SK-N-MC (cell line): Measurements from ENCODE around the gene PSMA3.

Source experiments
- DNase-seq: peaks from one replicate; pipeline ENCODE4 v3.0.0-alpha.2; 2011; ENCODE audit warnings: low read depth, low spot score
- H3K27ac ChIP-seq: fragments of 200-600 bp; sonication (generic); 2 replicates; pipeline ENCODE4 v1.5.1; 2016; ENCODE audit warnings: mixed run types
- H3K36me3 ChIP-seq: fragments of 200-600 bp; sonication (generic); 2 replicates; pipeline ENCODE4 v1.6.1; 2017; ENCODE audit warnings: antibody characterized with exemption, low read length, mixed read lengths; ENCODE audit not compliant: insufficient read depth
- H3K4me3 ChIP-seq: fragments of 200-600 bp; sonication (generic); 2 replicates; pipeline ENCODE4 v1.5.1; 2016
- H3K9ac ChIP-seq: fragments of 200-600 bp; sonication (generic); 2 replicates; pipeline ENCODE4 v1.8.0; 2017; ENCODE audit warnings: mixed run types, mixed read lengths; ENCODE audit not compliant: insufficient read length
- H3K9me3 ChIP-seq: fragments of 200-600 bp; sonication (generic); 2 replicates; pipeline ENCODE4 v1.6.1; 2017; ENCODE audit warnings: low read depth, mild to moderate bottlenecking, antibody characterized with exemption, low read length, moderate library complexity, mixed read lengths
- EZH2 ChIP-seq: fragments of 200-600 bp; sonication (generic); IDR thresholded peaks from one replicate; pipeline ENCODE4 v1.6.1; 2017; ENCODE audit warnings: antibody characterized with exemption
- FOXP2 ChIP-seq: optimal IDR thresholded peaks from 2 replicates; pipeline ENCODE3; 2011; ENCODE audit warnings: mild to moderate bottlenecking, moderate library complexity; ENCODE audit not compliant: insufficient read depth; ENCODE audit errors: extremely low read length, control extremely low read depth
- POLR2AphosphoS5 ChIP-seq: IDR thresholded peaks from 2 replicates; pipeline ENCODE4 v1.6.1; 2012; ENCODE audit warnings: mild to moderate bottlenecking, low read depth, low read length, borderline replicate concordance

PSMA3 gene

GRCh38 chr14:58216544-58216943 lies 28.1 kb upstream of the PSMA3 start:
- Histone ChIP-seq H3K4me3 (no peak overlapping the region), H3K9me3 (no peaks in the 10 kb centered on the region), H3K27ac (0 out of 2 replicates have a peak overlapping the region, but pooled peaks have one; percentile 54), H3K9ac (no peak overlapping the region), H3K36me3 (peaks cover 52% of the 10 kb centered on the region)
- TF ChIP-seq POLR2AphosphoS5: no peak
- TF ChIP-seq FOXP2: no peak
- TF ChIP-seq EZH2: no peak
- DNase-seq: no peak

- H3K36me3 ChIP-seq: peaks cover 13% of the 10 kb centered on the region; the same call in 1 of the 2 replicates
- TF ChIP-seq POLR2AphosphoS5: no peak
- TF ChIP-seq FOXP2: no peak
- no peak for TF ChIP-seq EZH2
- no peak overlapping the region for H3K27ac ChIP-seq
- H3K4me3 ChIP-seq: no peak overlapping the region
- H3K9me3 ChIP-seq: no peaks in the 10 kb centered on the region
- no peak for DNase-seq
- H3K9ac ChIP-seq: no peak overlapping the region
These were observed 17.4 kb upstream of the PSMA3 start for GRCh38 chr14:58227096-58227819.

GRCh38 chr14:58238252-58239243 lies 6.1 kb upstream of the PSMA3 start:
- Histone ChIP-seq H3K4me3 (no peak overlapping the region), H3K9me3 (no peaks in the 10 kb centered on the region), H3K36me3 (0 out of 2 replicates have a peak, but pooled peaks cover 4% of the 10 kb centered on the region), H3K9ac (no peak overlapping the region), H3K27ac (no peak overlapping the region)
- TF ChIP-seq EZH2 (no peak), POLR2AphosphoS5 (no peak)
- no peak for DNase-seq

- Histone ChIP-seq H3K4me3 (peak overlapping the region; percentile 86), H3K27ac (peak overlapping the region; percentile 21), H3K36me3 (no peaks in the 10 kb centered on the region), H3K9me3 (no peaks in the 10 kb centered on the region), H3K9ac (peak overlapping the region; percentile 82)
- TF ChIP-seq POLR2AphosphoS5: 0 out of 2 replicates have a peak, but pooled peaks have one; percentile 22
- no peak for TF ChIP-seq FOXP2
- TF ChIP-seq EZH2: no peak
- peak; percentile 52 for DNase-seq
These were observed 5.1 kb upstream of the PSMA3 start for GRCh38 chr14:58239244-58240195.

- TF ChIP-seq POLR2AphosphoS5: no peak
- TF ChIP-seq EZH2: no peak
- no peak for TF ChIP-seq FOXP2
- peak; percentile 12 for DNase-seq
These were observed 670 bp upstream of the PSMA3 start for GRCh38 chr14:58243790-58244555.

GRCh38 chr14:58245562-58245961 lies 919 bp downstream of the PSMA3 start:
- TF ChIP-seq EZH2 (no peak), FOXP2 (no peak), POLR2AphosphoS5 (no peak)
- Histone ChIP-seq H3K9ac (peak overlapping the region; percentile 96), H3K9me3 (no peaks in the 10 kb centered on the region), H3K4me3 (peak overlapping the region; percentile 91), H3K27ac (peak overlapping the region; percentile 92), H3K36me3 (peaks cover 29% of the 10 kb centered on the region)
- no peak for DNase-seq

More at GRCh38 chr14:58243790-58244555, 670 bp upstream of the PSMA3 start:
- peaks cover 17% of the 10 kb centered on the region for H3K36me3 ChIP-seq
- peak overlapping the region; percentile 91 for H3K4me3 ChIP-seq
- peak overlapping the region; percentile 94 for H3K27ac ChIP-seq
- no peaks in the 10 kb centered on the region for H3K9me3 ChIP-seq
- peak overlapping the region; percentile 95 for H3K9ac ChIP-seq

- Histone ChIP-seq H3K36me3 (peaks cover 65% of the 10 kb centered on the region), H3K4me3 (no peak overlapping the region)
These were observed 5.0 kb downstream of the PSMA3 start for GRCh38 chr14:58249611-58250010.

More at GRCh38 chr14:58249611-58250010, 5.0 kb downstream of the PSMA3 start:
- no peak for DNase-seq
- Histone ChIP-seq H3K9ac (no peak overlapping the region), H3K27ac (no peak overlapping the region), H3K9me3 (no peaks in the 10 kb centered on the region)
- TF ChIP-seq POLR2AphosphoS5 (no peak), EZH2 (no peak), FOXP2 (no peak)
